Measurements from ENCODE around the gene OSBPL5.

The OSBPL5 gene

GRCh38 chr11:3161720-3162409 is 3.2 kb downstream of the OSBPL5 start:
- CTCF ChIA-PET, result interaction anchor here (0.6 to 1.4 kb wide), 2 partner anchors 70 to 181 kb away, joined by 3 to 5 read pairs; no protein-coding TSS in a partner anchor
- no peak for DNase-seq (ENCODE audit: low read depth, low spot score)

GRCh38 chr11:3161309-3161708 is 3.8 kb downstream of the OSBPL5 start:
- ChIA-PET CTCF (interaction anchor here (1.0 to 1.4 kb wide), 2 partner anchors 69 to 70 kb away, joined by 5 read pairs; no protein-coding TSS in a partner anchor), POLR2A (interaction anchor here (2.1 kb wide), 1 partner anchor 8 kb away, joined by 8 read pairs; no protein-coding TSS in a partner anchor)
- no peak for TF ChIP-seq CTCF (IDR thresholded peaks at IDR 0.05; ENCODE audit: insufficient read depth, low read length, missing control alignments)
- H3K4me3 ChIP-seq (ENCODE audit: low read depth, low read length), result peak overlapping the region; percentile 67
- no peak for DNase-seq (ENCODE audit: low read depth, low spot score)

More at GRCh38 chr11:3161720-3162409, 3.2 kb downstream of the OSBPL5 start:
- POLR2A ChIA-PET, result interaction anchor here (2.1 kb wide), 1 partner anchor 8 kb away, joined by 8 read pairs; no protein-coding TSS in a partner anchor
- no peak for TF ChIP-seq CTCF (IDR thresholded peaks at IDR 0.05; ENCODE audit: insufficient read depth, low read length, missing control alignments)
- H3K4me3 ChIP-seq (ENCODE audit: low read depth, low read length), result no peak overlapping the region; the same call in 1 of the 2 replicates

GRCh38 chr11:3160252-3161031 is 4.7 kb downstream of the OSBPL5 start:
- ChIA-PET CTCF (interaction anchor here (1.0 kb wide), 1 partner anchor 69 kb away, joined by 5 read pairs; no protein-coding TSS in a partner anchor), POLR2A (interaction anchor here (1.2 to 2.1 kb wide), 2 partner anchors 9 to 10 kb away, joined by 4 to 8 read pairs; no protein-coding TSS in a partner anchor)
- no peak for TF ChIP-seq CTCF (IDR thresholded peaks at IDR 0.05; ENCODE audit: insufficient read depth, low read length, missing control alignments)
- peak; percentile 51 for DNase-seq (ENCODE audit: low read depth, low spot score)
- peak overlapping the region; percentile 67 for H3K4me3 ChIP-seq (ENCODE audit: low read depth, low read length)

GRCh38 chr11:3159296-3160190 is 5.6 kb downstream of the OSBPL5 start:
- CTCF ChIA-PET, result interaction anchor here (1.2 to 1.5 kb wide), 2 partner anchors 66 to 258 kb away, joined by 3 read pairs; no protein-coding TSS in a partner anchor
- POLR2A ChIA-PET, result interaction anchor here (1.2 to 2.1 kb wide), 2 partner anchors 9 to 10 kb away, joined by 4 to 8 read pairs; no protein-coding TSS in a partner anchor
- no peak for TF ChIP-seq CTCF (IDR thresholded peaks at IDR 0.05; ENCODE audit: insufficient read depth, low read length, missing control alignments)
- no peak for DNase-seq (ENCODE audit: low read depth, low spot score)
- H3K4me3 ChIP-seq (ENCODE audit: low read depth, low read length), result peak overlapping the region; percentile 67

- DNase-seq (ENCODE audit: low read depth, low spot score), result no peak
- TF ChIP-seq CTCF (IDR thresholded peaks at IDR 0.05; ENCODE audit: insufficient read depth, low read length, missing control alignments), result no peak
- no peak overlapping the region for H3K4me3 ChIP-seq (ENCODE audit: low read depth, low read length)
- CTCF ChIA-PET, result interaction anchor here (1.2 to 1.5 kb wide), 2 partner anchors 65 to 259 kb away, joined by 3 read pairs; no protein-coding TSS in a partner anchor
- POLR2A ChIA-PET, result no interaction called here
These were observed 6.3 kb downstream of the OSBPL5 start for GRCh38 chr11:3158821-3159220.
